Pericardium fibroblast (primary cell): ENCODE results near the gene WDR12. TPM values are rescaled to one million over a fixed set of nuclear protein-coding genes. Genes with fewer than 3 reads are reported as not detected.

ENCODE experiments used
- total RNA-seq: library from RNA; depleted of rRNA; stranded (reverse); fragments of >200 nt; gene quantifications from 2 replicates; pipeline ENCODE4 v1.2.3, GENCODE V29; 2015

Gene WDR12
- total RNA-seq, result 14.7 and 32.9 TPM in 2 replicates

DNA sequence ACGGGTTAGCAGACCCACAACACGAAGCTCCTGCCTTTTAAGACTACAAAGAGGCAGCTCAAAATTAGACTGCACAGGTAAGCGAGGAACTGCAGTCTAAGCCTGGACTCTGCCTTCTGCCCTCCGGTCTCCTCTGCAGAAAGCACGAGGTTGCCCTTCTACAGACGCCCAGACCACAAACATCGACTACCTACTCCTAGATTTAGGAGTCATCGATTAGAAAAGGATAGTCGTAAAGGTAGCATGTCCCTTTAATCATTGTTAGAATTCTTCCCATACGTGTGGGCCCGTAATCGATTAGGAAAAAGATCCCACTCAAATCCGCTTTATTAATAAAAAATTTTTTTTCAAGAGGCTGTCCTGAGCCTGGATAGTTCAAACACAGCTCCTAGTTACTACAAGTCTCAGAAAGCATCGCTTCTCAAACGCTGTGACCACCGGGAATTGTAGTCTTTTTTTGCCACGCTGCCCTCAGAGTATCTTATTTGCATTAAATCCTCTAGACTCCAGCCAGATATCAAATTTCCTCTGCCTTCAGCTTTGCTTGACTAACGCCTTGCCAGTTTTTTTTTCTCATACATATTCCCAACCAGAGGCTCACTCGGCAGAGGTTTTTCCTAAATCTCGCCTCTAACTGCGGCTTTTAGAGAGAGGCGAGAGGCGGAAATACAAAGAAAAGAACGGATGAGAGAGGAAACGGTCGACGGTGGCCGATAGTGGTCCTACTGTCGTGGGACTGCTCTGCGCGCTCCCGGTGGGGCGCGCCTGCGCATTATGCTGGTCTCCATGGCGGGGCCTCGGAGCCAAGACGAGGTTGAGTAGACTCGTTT lies at the start of gene WDR12, which contains the start of gene CARF:
TSS of gene WDR12 (minus strand) at position 162 of the 830 bp plus-strand sequence. CDS start 197 bp downstream, outside the sequence.
TSS of gene CARF (plus strand) at position 764 of the 830 bp plus-strand sequence. CDS start 29,628 bp downstream, outside the sequence.

DNA sequence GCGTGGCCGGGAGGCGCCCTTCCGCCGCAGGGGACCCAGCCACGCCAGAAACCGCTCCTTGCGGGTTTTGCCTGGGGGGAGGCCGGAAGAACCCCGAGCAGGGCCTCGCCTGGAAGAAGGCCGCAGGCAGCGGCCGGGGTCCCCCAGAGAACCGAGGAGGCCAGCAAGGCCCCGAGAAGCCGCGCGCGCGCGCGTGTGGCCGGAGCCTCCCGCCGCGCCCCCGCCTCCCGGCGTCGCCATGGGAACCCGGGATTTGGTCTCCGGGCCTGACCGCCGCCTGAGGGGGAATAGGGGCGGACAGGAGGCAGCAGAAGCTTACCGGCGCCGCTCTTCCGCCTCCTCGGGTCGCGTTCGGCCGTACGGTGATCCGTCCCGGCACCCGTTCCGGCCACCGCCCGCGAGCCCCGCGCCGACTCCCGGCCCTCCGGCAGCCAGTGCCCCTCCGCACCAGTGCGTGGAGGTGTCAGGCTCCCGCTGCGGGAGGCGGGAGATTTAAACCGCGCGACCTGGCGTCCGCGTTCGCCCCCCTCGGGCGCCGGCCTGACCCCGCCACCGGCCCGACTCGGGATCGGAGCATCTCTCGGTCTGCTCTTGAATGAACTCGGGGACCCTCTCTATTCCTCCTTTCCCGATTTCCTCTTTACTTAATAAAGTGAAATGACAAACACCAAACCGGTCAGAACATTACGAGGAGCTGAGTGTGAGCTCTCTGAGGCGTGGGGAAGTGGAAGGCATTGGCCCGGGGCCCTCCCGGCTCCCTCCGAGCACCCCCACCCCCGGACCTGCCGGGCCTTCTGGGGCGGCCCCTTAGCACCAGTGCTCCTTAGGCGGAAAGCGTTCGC lies 40.0 kb downstream of the WDR12 start, which contains the start of gene ICA1L:
TSS of gene ICA1L (minus strand) at position 467 of the 842 bp plus-strand sequence. CDS start 42,757 bp downstream, outside the sequence.

Other genes starting within 250 kb of the WDR12 start
- gene ICA1L, start 39.9 kb downstream of the WDR12 start, total RNA-seq, result 1.3 and 6.7 TPM in 2 replicates
- gene CARF, start 602 bp upstream of the WDR12 start, total RNA-seq, result 8.3 and 9.0 TPM in 2 replicates
- 7.7 and 11.6 TPM in 2 replicates for gene NBEAL1, start 103.2 kb upstream of the WDR12 start, total RNA-seq